Ovary (tissue), 3 donors: ENCODE measurements around the gene THRAP3.

Source experiments
- POLR2A ChIP-seq: fragments of 450-650 bp; IDR thresholded peaks from one replicate; pipeline ENCODE4 v1.6.1; 2017; ENCODE audit warnings: antibody characterized with exemption, mild to moderate bottlenecking, moderate library complexity
- TF ChIP-seq, protein P1 (sequence below), 3 donors: fragments of 450-650 bp in 2 of 3; fragments of 200-600 bp in 1 of 3; IDR thresholded peaks; one replicate each; pipeline versions ENCODE4 v1.5.1 to v1.8.0; 2016 to 2022; ENCODE audit warnings: antibody characterized with exemption in 3 of 3, mild to moderate bottlenecking in 1 of 3
- donor health status: DM: no; HTN: no; CAD: no.

DNA sequence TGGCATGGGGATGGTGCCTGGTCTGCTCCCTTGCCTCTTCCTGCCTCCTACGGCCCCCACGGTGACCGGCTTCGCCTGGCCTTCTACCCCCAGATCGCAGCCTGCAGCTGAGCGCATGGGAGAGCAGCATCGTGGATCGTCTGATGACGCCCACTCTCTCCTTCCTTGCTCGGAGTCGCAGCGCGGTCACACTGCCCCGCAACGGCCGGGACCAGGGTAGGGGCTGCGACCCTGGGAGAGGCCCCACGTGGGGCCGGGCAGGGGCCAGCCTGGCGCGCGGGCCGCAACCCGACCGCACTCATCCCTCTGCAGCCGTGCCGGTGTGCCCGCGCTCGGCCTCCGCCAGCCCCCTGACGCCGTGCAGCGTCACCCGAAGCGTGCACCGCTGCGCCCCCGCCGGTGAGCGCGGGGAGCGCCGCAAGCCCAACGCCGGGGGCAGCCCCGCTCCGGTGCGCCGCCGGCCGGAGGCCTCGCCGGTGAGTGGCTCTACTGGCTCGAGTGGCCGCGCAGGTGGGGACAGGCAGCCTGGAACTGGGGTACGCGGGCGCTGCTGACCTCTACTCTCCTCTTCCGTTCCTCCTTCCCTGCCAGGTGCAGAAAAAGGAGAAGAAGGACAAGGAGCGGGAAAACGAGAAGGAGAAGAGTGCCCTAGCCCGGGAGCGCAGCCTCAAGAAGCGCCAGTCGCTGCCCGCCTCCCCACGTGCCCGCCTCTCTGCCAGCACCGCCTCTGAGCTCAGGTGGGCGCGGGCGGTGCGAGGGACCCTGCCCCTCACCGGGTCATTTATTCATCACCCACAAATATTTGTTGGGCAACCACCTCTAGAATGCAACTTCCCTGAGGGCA is 47.9 kb upstream of the THRAP3 start:
- TF ChIP-seq, protein P1, sequence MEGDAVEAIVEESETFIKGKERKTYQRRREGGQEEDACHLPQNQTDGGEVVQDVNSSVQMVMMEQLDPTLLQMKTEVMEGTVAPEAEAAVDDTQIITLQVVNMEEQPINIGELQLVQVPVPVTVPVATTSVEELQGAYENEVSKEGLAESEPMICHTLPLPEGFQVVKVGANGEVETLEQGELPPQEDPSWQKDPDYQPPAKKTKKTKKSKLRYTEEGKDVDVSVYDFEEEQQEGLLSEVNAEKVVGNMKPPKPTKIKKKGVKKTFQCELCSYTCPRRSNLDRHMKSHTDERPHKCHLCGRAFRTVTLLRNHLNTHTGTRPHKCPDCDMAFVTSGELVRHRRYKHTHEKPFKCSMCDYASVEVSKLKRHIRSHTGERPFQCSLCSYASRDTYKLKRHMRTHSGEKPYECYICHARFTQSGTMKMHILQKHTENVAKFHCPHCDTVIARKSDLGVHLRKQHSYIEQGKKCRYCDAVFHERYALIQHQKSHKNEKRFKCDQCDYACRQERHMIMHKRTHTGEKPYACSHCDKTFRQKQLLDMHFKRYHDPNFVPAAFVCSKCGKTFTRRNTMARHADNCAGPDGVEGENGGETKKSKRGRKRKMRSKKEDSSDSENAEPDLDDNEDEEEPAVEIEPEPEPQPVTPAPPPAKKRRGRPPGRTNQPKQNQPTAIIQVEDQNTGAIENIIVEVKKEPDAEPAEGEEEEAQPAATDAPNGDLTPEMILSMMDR (IDR thresholded peaks at IDR 0.05), result no peak
- TF ChIP-seq POLR2A, result no peak
